Measurements from ENCODE around the gene TRIL.

DNA sequence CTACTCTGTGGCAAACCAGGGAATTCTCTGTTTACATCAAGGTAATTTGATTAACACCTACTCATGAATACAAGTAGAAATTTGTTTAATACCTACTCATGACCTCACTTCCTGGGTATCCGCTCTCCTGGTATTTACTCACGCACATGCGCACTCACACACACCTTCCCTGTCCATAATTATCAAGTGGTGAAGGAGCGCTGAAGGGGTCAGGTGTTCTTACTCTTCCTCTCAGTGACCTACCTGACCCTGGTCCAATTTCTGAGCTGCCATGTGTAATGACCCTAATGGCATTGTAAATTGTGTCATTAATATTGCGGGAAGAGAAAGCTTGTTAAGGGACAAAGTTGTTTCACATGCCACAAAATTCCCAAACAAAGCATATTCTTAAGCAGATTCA is 41.3 kb upstream of the TRIL start:
- TF ChIP-seq, protein P1, sequence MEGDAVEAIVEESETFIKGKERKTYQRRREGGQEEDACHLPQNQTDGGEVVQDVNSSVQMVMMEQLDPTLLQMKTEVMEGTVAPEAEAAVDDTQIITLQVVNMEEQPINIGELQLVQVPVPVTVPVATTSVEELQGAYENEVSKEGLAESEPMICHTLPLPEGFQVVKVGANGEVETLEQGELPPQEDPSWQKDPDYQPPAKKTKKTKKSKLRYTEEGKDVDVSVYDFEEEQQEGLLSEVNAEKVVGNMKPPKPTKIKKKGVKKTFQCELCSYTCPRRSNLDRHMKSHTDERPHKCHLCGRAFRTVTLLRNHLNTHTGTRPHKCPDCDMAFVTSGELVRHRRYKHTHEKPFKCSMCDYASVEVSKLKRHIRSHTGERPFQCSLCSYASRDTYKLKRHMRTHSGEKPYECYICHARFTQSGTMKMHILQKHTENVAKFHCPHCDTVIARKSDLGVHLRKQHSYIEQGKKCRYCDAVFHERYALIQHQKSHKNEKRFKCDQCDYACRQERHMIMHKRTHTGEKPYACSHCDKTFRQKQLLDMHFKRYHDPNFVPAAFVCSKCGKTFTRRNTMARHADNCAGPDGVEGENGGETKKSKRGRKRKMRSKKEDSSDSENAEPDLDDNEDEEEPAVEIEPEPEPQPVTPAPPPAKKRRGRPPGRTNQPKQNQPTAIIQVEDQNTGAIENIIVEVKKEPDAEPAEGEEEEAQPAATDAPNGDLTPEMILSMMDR (IDR thresholded peaks at IDR 0.05 in 4 of 5, conservative IDR thresholded peaks at IDR 0.05 in 1 of 5), result no peak
- no peak for TF ChIP-seq POLR2A (IDR thresholded peaks at IDR 0.05)

Data from gastrocnemius medialis (tissue), 4 donors.